ENCODE results near the gene SERPINF2. TPM values are rescaled to one million over a fixed set of nuclear protein-coding genes. Genes with fewer than 3 reads are reported as not detected.
A peak's percentile ranks its signal among the peaks of the same experiment; 100 is the strongest.

SERPINF2 gene
- polyA plus RNA-seq, 1 of the 3 experiments (the other 2 are of a cell fraction): 0.26 TPM

GRCh38 chr17:1715803-1716075, 26.9 kb upstream of the SERPINF2 start:
- Histone ChIP-seq H3K9ac (peak overlapping the region; percentile 98), H3K9me2 (no peaks in the 10 kb centered on the region), H3K4me1 (ENCODE audit: control insufficient read depth in 1 of 2, insufficient read depth in 2 of 2, low read depth in 1 of 2, low read length in 1 of 2) (peaks cover 16 to 31% of the 10 kb centered on the region in 2 experiments; a peak in 3 of 4 replicates), H3K9me3 (no peaks in the 10 kb centered on the region), H2AFZ (ENCODE audit: low read depth) (no peak overlapping the region), H3K4me2 (peak overlapping the region; percentile 99), H3K27ac (ENCODE audit: low read depth in 2 of 2, low read length in 1 of 2) (peak overlapping the region; percentile 81 to 98), H3K27me3 (ENCODE audit: insufficient read depth) (no peaks in the 10 kb centered on the region), H3K4me3 (ENCODE audit: low read depth in 2 of 2, low read length in 1 of 2) (peak overlapping the region; percentile 77 to 95), H3K79me2 (ENCODE audit: insufficient read depth) (peaks cover 61% of the 10 kb centered on the region), H4K20me1 (ENCODE audit: insufficient read depth) (peaks cover 45% of the 10 kb centered on the region), H3K36me3 (replicated peaks in 1 of 2; ENCODE audit: control insufficient read depth in 1 of 2, insufficient read depth in 2 of 2, low read length in 1 of 2) (peaks cover 26 to 31% of the 10 kb centered on the region in 2 experiments), H3F3A (replicated peaks; ENCODE audit: insufficient read depth) (peaks cover 56% of the 10 kb centered on the region)
- no peak for DNase-seq
- POLR2A ChIA-PET: interaction anchor here (0.6 to 3.6 kb wide), 4 partner anchors 9 to 344 kb away, joined by 3 to 24 read pairs (median 3); partner anchors contain the start of genes SERPINF1 and WDR81
- WGBS (ENCODE audit: low lambda C conversion rate): 0% methylated on average over 14 of the region's 23 CpGs
- TF ChIP-seq JUND (IDR thresholded peaks at IDR 0.05): no peak
- TF ChIP-seq EP300 (IDR thresholded peaks at IDR 0.05; ENCODE audit: borderline replicate concordance in 1 of 2, low read depth in 1 of 2, low read length in 1 of 2): no peak
- TF ChIP-seq YY1 (IDR thresholded peaks at IDR 0.05; ENCODE audit: low read depth): no peak
- no peak for TF ChIP-seq USF2 (IDR thresholded peaks at IDR 0.05; ENCODE audit: borderline replicate concordance, low read depth, low read length)
- TF ChIP-seq, protein P1, sequence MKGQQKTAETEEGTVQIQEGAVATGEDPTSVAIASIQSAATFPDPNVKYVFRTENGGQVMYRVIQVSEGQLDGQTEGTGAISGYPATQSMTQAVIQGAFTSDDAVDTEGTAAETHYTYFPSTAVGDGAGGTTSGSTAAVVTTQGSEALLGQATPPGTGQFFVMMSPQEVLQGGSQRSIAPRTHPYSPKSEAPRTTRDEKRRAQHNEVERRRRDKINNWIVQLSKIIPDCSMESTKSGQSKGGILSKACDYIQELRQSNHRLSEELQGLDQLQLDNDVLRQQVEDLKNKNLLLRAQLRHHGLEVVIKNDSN (IDR thresholded peaks at IDR 0.05; ENCODE audit: borderline replicate concordance, low read depth): no peak
- no peak for TF ChIP-seq TAF1 (IDR thresholded peaks at IDR 0.05; ENCODE audit: borderline replicate concordance, low read depth, low read length)
- no peak for TF ChIP-seq FOXM1 (IDR thresholded peaks at IDR 0.05; ENCODE audit: low read depth)
- no peak for TF ChIP-seq MEF2A (IDR thresholded peaks at IDR 0.05; ENCODE audit: borderline replicate concordance, low read depth)
- TF ChIP-seq ZBTB33 (IDR thresholded peaks at IDR 0.05; ENCODE audit: borderline replicate concordance, low read depth): no peak
- CTCF ChIA-PET: interaction anchor here (0.7 to 8.4 kb wide), 5 partner anchors 8 to 141 kb away, joined by 3 to 112 read pairs (median 3); no protein-coding TSS in a partner anchor

- Histone ChIP-seq H3K36me3 (replicated peaks in 1 of 2; ENCODE audit: control insufficient read depth in 1 of 2, insufficient read depth in 2 of 2, low read length in 1 of 2) (peaks cover 24 to 26% of the 10 kb centered on the region in 2 experiments), H3K4me2 (peak overlapping the region; percentile 99), H3K79me2 (ENCODE audit: insufficient read depth) (peaks cover 56% of the 10 kb centered on the region), H3K27ac (ENCODE audit: low read depth in 2 of 2, low read length in 1 of 2) (peak overlapping the region; percentile 99 to 100), H3K9me2 (no peaks in the 10 kb centered on the region), H3K27me3 (ENCODE audit: insufficient read depth) (no peaks in the 10 kb centered on the region), H3K4me1 (ENCODE audit: control insufficient read depth in 1 of 2, insufficient read depth in 2 of 2, low read depth in 1 of 2, low read length in 1 of 2) (peaks cover 12 to 31% of the 10 kb centered on the region in 2 experiments; a peak in 3 of 4 replicates), H4K20me1 (ENCODE audit: insufficient read depth) (peaks cover 40% of the 10 kb centered on the region), H3K9me3 (no peaks in the 10 kb centered on the region), H3K9ac (peak overlapping the region; percentile 100), H3K4me3 (ENCODE audit: low read depth in 2 of 2, low read length in 1 of 2) (peak overlapping the region; percentile 85 to 95), H2AFZ (ENCODE audit: low read depth) (0 out of 2 replicates have a peak overlapping the region, but pooled peaks have one; percentile 26), H3F3A (replicated peaks; ENCODE audit: insufficient read depth) (peaks cover 51% of the 10 kb centered on the region)
- DNase-seq: peak; percentile 100
- WGBS (ENCODE audit: low lambda C conversion rate): 0% methylated on average over 22 of the region's 70 CpGs
- POLR2A ChIA-PET: interaction anchor here (0.5 to 3.6 kb wide), 13 partner anchors 9 to 402 kb away, joined by 3 to 24 read pairs (median 4); partner anchors contain the start of genes PRPF8, RILP, RPA1 and SERPINF1
- CTCF ChIA-PET: interaction anchor here (0.6 to 8.4 kb wide), 18 partner anchors 9 to 819 kb away, joined by 3 to 112 read pairs (median 3); no protein-coding TSS in a partner anchor
- TF ChIP-seq RCOR1 (IDR thresholded peaks at IDR 0.05; ENCODE audit: low read length) (0 out of 2 replicates have a peak, but pooled peaks have one; percentile 40), GATA2 (CRISPR knock-in tag; IDR thresholded peaks at IDR 0.05) (no peak), RAD21 (IDR thresholded peaks at IDR 0.05; ENCODE audit: low read length) (no peak), JUND (IDR thresholded peaks at IDR 0.05) (no peak), FOXM1 (IDR thresholded peaks at IDR 0.05; ENCODE audit: low read depth) (no peak), FOSL2 (IDR thresholded peaks at IDR 0.05; ENCODE audit: borderline replicate concordance, low read depth) (no peak), MEF2A (IDR thresholded peaks at IDR 0.05; ENCODE audit: borderline replicate concordance, low read depth) (no peak), MXI1 (IDR thresholded peaks at IDR 0.05; ENCODE audit: low read depth, low read length) (peak; percentile 88)
- TF ChIP-seq, protein P2, sequence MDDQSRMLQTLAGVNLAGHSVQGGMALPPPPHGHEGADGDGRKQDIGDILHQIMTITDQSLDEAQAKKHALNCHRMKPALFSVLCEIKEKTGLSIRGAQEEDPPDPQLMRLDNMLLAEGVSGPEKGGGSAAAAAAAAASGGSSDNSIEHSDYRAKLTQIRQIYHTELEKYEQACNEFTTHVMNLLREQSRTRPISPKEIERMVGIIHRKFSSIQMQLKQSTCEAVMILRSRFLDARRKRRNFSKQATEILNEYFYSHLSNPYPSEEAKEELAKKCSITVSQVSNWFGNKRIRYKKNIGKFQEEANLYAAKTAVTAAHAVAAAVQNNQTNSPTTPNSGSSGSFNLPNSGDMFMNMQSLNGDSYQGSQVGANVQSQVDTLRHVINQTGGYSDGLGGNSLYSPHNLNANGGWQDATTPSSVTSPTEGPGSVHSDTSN (IDR thresholded peaks at IDR 0.05): peak; percentile 99
- TF ChIP-seq, protein P1 (IDR thresholded peaks at IDR 0.05; ENCODE audit: borderline replicate concordance, low read depth): peak; percentile 71; the same call in 1 of the 2 replicates
These were observed 26.4 kb upstream of the SERPINF2 start for GRCh38 chr17:1716076-1716911.
